Panc1 (cell line): ENCODE measurements around the gene EPHB1. TPM values are rescaled to one million over a fixed set of nuclear protein-coding genes. Genes with fewer than 3 reads are reported as not detected.

Experiments
- ATAC-seq: fragments of 200-7000 bp; cut with Tn5 transposase; 2 replicates; pipeline ENCODE4 v1.9.1; 2020; ENCODE audit warnings: mild to moderate bottlenecking, moderate library complexity
- BruUV-seq: library from RNA; stranded (reverse); fragments of 400-500 nt; replicated peaks from 2 replicates; lab custom pipeline; 2021; lab: Mats Ljungman, UMichigan
- CTCF ChIA-PET: fragments of 300-600 bp; sonication (Branson Sonifier 250); formaldehyde crosslinking; loops from one replicate; lab custom pipeline; 2022; ENCODE audit warnings: antibody characterized with exemption; lab: Charles Lee
- POLR2A ChIA-PET: fragments of 300-600 bp; sonication (Branson Sonifier 250); formaldehyde crosslinking; loops from one replicate; lab custom pipeline; 2022; ENCODE audit warnings: antibody characterized with exemption; lab: Charles Lee
- DNase-seq: peaks from one replicate; pipeline ENCODE4 v3.0.0-alpha.2; 2010; ENCODE audit warnings: low read depth, low spot score
- H3K27ac ChIP-seq: 2 replicates; pipeline ENCODE4 v1.5.1; 2011; ENCODE audit warnings: mild to moderate bottlenecking, low read length, inconsistent platforms
- H3K27me3 ChIP-seq: fragments of 200-500 bp; sonication (Bioruptor generic); 2 replicates; pipeline ENCODE4 v1.6.0; 2014; ENCODE audit warnings: low read length, inconsistent platforms; ENCODE audit not compliant: control insufficient read depth, insufficient read depth
- H3K36me3 ChIP-seq: fragments of 200-500 bp; sonication (Bioruptor generic); 2 replicates; pipeline ENCODE4 v1.5.1; 2014; ENCODE audit warnings: inconsistent platforms, mild to moderate bottlenecking, low read length, moderate library complexity; ENCODE audit not compliant: control insufficient read depth, insufficient read depth
- H3K4me1 ChIP-seq: 2 replicates; pipeline ENCODE4 v1.5.1; 2011; ENCODE audit warnings: inconsistent platforms, mild to moderate bottlenecking, low read length, moderate library complexity; ENCODE audit not compliant: control insufficient read depth, insufficient read depth
- H3K4me3 ChIP-seq, 2 experiments: 2 replicates each; pipeline ENCODE4 v1.5.1; 2011 to 2012; ENCODE audit warnings: low read depth in 2 of 2, low read length in 2 of 2, mild to moderate bottlenecking in 2 of 2, inconsistent platforms in 1 of 2, moderate library complexity in 1 of 2
- H3K9me3 ChIP-seq: fragments of 200-500 bp; sonication (Bioruptor generic); 2 replicates; pipeline ENCODE4 v1.5.1; 2014; ENCODE audit warnings: low read depth, mild to moderate bottlenecking, inconsistent platforms, low read length, moderate library complexity; ENCODE audit not compliant: control insufficient read depth, insufficient read depth
- CTCF ChIP-seq: fragments of 450-650 bp; IDR thresholded peaks from 2 replicates; pipeline ENCODE4 v1.5.1; 2017; ENCODE audit warnings: mild to moderate bottlenecking
- POLR2AphosphoS5 ChIP-seq: IDR thresholded peaks from 2 replicates; pipeline ENCODE4 v1.6.1; 2012; ENCODE audit warnings: mild to moderate bottlenecking, low read depth, low read length, moderate library complexity
- REST ChIP-seq, 2 experiments: IDR thresholded peaks; 2 replicates each; pipeline ENCODE4 v1.6.1; 2011 to 2012; ENCODE audit warnings: low read depth in 2 of 2, control low read depth in 1 of 2, low read length in 1 of 2, mild to moderate bottlenecking in 1 of 2, moderate library complexity in 1 of 2; ENCODE audit not compliant: insufficient read depth in 1 of 2
- SIN3A ChIP-seq: IDR thresholded peaks from 2 replicates; pipeline ENCODE4 v1.6.1; 2012; ENCODE audit warnings: low read depth, mild to moderate bottlenecking, low read length, moderate library complexity, borderline replicate concordance; ENCODE audit not compliant: insufficient read depth
- TCF7L2 ChIP-seq: IDR thresholded peaks from 2 replicates; pipeline ENCODE4 v1.6.1; 2011; ENCODE audit warnings: mild to moderate bottlenecking, low read depth, low read length, inconsistent platforms
- in situ Hi-C: cut with HindIII; loops from 2 replicates; pipeline ENCODE4 v1.10.0; 2016; ENCODE audit warnings: low sequenced_read_pairs, low pct_unique_long_range_greater_than_20kb
- intact Hi-C: fragments of 100-400 bp; cut with micrococcal nuclease; formaldehyde crosslinking; loops from one replicate; pipeline ENCODE4 v1.10.0; 2022; ENCODE audit not compliant: unreplicated experiment
- total RNA-seq: library from RNA; stranded (reverse); gene quantifications from one replicate; pipeline ENCODE4 v1.2.1, GENCODE V29; 2021; ENCODE audit not compliant: unreplicated experiment

Gene EPHB1
- total RNA-seq, 1 experiment from 2014 or later = 0.46 TPM

GRCh38 chr3:135155791-135156190 lies 360.7 kb downstream of the EPHB1 start:
- Histone ChIP-seq H3K36me3 (no peaks in the 10 kb centered on the region), H3K9me3 (no peaks in the 10 kb centered on the region), H3K4me1 (no peaks in the 10 kb centered on the region), H3K4me3 (no peak overlapping the region), H3K27me3 (peaks cover 7% of the 10 kb centered on the region; the same call in 1 of the 2 replicates), H3K27ac (no peak overlapping the region)
- ChIA-PET POLR2A (no interaction called here), CTCF (no interaction called here)
- DNase-seq (no peak), ATAC-seq (no peak)
- TF ChIP-seq SIN3A (no peak), REST (IDR thresholded peaks at IDR 0.05; ENCODE audit: insufficient read depth in 1 of 2, low read depth in 2 of 2, low read length in 1 of 2) (no peak), CTCF (no peak), TCF7L2 (no peak), POLR2AphosphoS5 (no peak)
- intact Hi-C loops = no loop called here
- BruUV-seq = no TSS peak
- in situ Hi-C loops = no loop called here

- no peak for TF ChIP-seq POLR2AphosphoS5
- ATAC-seq (no peak), DNase-seq (no peak)
- H3K27me3 ChIP-seq = peaks cover 7% of the 10 kb centered on the region; the same call in 1 of the 2 replicates
- ChIA-PET POLR2A (no interaction called here), CTCF (no interaction called here)
- no peaks in the 10 kb centered on the region for H3K36me3 ChIP-seq
- in situ Hi-C loops = no loop called here
- no peak overlapping the region for H3K27ac ChIP-seq
- intact Hi-C loops = no loop called here
- no peaks in the 10 kb centered on the region for H3K4me1 ChIP-seq
- no peak overlapping the region for H3K4me3 ChIP-seq
- no TSS peak for BruUV-seq
- no peaks in the 10 kb centered on the region for H3K9me3 ChIP-seq
Observed at GRCh38 chr3:135157045-135157740, 362.1 kb downstream of the EPHB1 start.

- ChIA-PET POLR2A (no interaction called here), CTCF (no interaction called here)
- Histone ChIP-seq H3K27ac (no peak overlapping the region), H3K4me3 (no peak overlapping the region), H3K36me3 (no peaks in the 10 kb centered on the region), H3K4me1 (no peaks in the 10 kb centered on the region), H3K27me3 (peaks cover 2% of the 10 kb centered on the region; the same call in 1 of the 2 replicates), H3K9me3 (no peaks in the 10 kb centered on the region)
- no TSS peak for BruUV-seq
- in situ Hi-C loops = no loop called here
- TF ChIP-seq SIN3A (no peak), TCF7L2 (no peak), CTCF (no peak), REST (IDR thresholded peaks at IDR 0.05; ENCODE audit: insufficient read depth in 1 of 2, low read depth in 2 of 2, low read length in 1 of 2) (no peak), POLR2AphosphoS5 (no peak)
- DNase-seq (no peak), ATAC-seq (no peak)
- intact Hi-C loops = no loop called here
Observed at GRCh38 chr3:135158520-135158919, 363.5 kb downstream of the EPHB1 start.
